ENCODE data around the gene P2RX3. TPM values are rescaled to one million over a fixed set of nuclear protein-coding genes. Genes with fewer than 3 reads are reported as not detected.

Gene P2RX3
- total and polyA plus RNA-seq, 2 experiments from 2014 or later, result 0.15 to 0.35 TPM

DNA sequence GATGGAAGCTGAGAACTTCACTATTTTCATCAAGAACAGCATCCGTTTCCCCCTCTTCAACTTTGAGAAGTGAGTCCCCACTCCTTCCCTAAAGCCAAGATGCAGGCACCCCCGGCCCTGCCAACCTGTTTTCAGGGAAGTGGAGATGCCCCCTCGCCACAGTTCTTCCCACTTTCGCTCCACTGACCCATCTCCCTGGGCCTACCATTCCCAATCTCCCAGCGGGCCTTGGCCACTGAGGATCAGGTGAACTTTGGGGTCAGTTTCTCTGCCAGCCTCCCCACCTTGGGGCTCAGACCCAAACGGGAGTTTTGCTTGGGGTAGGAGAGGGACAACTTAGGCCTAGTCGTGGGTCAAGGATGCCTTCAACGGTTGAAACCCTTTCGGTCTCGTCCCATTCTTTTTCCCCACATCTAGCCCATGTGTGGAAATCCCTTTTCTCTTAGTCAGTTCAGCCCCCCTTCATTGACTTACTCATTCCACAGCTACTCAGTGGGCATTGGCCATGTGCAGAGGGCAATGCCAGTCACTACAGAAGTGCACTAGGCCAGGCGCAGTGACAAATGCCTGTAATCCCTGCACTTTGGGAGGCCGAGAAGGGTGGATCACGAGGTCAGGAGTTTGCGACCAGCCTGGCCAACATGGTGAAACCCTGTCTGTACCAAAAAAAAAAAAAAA, 10.6 kb downstream of the P2RX3 start:
- H3K36me3 Mint-ChIP-seq (ENCODE audit: low read depth), result no peaks in the 10 kb centered on the region; the same call in 2 of the 3 replicates
- Histone ChIP-seq H3K4me2 (no peak overlapping the region), H3K9me2 (ENCODE audit: insufficient read depth) (no peaks in the 10 kb centered on the region), H3F3A (replicated peaks; ENCODE audit: low read depth) (0 out of 2 replicates have a peak, but pooled peaks cover 6% of the 10 kb centered on the region), H3K27ac (ENCODE audit: low read depth) (no peak overlapping the region), H3K36me3 (ENCODE audit: insufficient read depth) (no peaks in the 10 kb centered on the region), H2AFZ (no peak overlapping the region; the same call in 1 of the 2 replicates), H3K27me3 (ENCODE audit: insufficient read depth) (peaks cover 4% of the 10 kb centered on the region; the same call in 1 of the 2 replicates), H3K79me2 (replicated peaks; ENCODE audit: insufficient read depth) (no peaks in the 10 kb centered on the region), H3K4me3 (no peak overlapping the region), H3K4me1 (ENCODE audit: insufficient read depth) (peaks cover 22% of the 10 kb centered on the region), H4K20me1 (replicated peaks; ENCODE audit: insufficient read depth) (no peaks in the 10 kb centered on the region)
- H3K4me3 Mint-ChIP-seq, result no peak overlapping the region
- peaks cover 30% of the 10 kb centered on the region for H3K4me1 Mint-ChIP-seq
- H3K27ac Mint-ChIP-seq, result no peak overlapping the region
- DNase-seq (ENCODE audit: low spot score), result no peak
- TF ChIP-seq, protein P1, sequence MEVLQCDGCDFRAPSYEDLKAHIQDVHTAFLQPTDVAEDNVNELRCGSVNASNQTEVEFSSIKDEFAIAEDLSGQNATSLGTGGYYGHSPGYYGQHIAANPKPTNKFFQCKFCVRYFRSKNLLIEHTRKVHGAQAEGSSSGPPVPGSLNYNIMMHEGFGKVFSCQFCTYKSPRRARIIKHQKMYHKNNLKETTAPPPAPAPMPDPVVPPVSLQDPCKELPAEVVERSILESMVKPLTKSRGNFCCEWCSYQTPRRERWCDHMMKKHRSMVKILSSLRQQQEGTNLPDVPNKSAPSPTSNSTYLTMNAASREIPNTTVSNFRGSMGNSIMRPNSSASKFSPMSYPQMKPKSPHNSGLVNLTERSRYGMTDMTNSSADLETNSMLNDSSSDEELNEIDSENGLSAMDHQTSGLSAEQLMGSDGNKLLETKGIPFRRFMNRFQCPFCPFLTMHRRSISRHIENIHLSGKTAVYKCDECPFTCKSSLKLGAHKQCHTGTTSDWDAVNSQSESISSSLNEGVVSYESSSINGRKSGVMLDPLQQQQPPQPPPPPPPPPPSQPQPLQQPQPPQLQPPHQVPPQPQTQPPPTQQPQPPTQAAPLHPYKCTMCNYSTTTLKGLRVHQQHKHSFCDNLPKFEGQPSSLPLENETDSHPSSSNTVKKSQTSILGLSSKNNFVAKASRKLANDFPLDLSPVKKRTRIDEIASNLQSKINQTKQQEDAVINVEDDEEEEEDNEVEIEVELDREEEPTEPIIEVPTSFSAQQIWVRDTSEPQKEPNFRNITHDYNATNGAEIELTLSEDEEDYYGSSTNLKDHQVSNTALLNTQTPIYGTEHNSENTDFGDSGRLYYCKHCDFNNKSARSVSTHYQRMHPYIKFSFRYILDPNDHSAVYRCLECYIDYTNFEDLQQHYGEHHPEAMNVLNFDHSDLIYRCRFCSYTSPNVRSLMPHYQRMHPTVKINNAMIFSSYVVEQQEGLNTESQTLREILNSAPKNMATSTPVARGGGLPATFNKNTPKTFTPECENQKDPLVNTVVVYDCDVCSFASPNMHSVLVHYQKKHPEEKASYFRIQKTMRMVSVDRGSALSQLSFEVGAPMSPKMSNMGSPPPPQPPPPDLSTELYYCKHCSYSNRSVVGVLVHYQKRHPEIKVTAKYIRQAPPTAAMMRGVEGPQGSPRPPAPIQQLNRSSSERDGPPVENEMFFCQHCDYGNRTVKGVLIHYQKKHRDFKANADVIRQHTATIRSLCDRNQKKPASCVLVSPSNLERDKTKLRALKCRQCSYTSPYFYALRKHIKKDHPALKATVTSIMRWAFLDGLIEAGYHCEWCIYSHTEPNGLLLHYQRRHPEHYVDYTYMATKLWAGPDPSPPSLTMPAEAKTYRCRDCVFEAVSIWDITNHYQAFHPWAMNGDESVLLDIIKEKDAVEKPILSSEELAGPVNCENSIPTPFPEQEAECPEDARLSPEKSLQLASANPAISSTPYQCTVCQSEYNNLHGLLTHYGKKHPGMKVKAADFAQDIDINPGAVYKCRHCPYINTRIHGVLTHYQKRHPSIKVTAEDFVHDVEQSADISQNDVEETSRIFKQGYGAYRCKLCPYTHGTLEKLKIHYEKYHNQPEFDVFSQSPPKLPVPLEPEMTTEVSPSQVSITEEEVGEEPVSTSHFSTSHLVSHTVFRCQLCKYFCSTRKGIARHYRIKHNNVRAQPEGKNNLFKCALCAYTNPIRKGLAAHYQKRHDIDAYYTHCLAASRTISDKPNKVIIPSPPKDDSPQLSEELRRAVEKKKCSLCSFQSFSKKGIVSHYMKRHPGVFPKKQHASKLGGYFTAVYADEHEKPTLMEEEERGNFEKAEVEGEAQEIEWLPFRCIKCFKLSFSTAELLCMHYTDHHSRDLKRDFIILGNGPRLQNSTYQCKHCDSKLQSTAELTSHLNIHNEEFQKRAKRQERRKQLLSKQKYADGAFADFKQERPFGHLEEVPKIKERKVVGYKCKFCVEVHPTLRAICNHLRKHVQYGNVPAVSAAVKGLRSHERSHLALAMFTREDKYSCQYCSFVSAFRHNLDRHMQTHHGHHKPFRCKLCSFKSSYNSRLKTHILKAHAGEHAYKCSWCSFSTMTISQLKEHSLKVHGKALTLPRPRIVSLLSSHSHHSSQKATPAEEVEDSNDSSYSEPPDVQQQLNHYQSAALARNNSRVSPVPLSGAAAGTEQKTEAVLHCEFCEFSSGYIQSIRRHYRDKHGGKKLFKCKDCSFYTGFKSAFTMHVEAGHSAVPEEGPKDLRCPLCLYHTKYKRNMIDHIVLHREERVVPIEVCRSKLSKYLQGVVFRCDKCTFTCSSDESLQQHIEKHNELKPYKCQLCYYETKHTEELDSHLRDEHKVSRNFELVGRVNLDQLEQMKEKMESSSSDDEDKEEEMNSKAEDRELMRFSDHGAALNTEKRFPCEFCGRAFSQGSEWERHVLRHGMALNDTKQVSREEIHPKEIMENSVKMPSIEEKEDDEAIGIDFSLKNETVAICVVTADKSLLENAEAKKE (CRISPR knock-in tag; IDR thresholded peaks at IDR 0.05), result no peak
- TF ChIP-seq JUNB (IDR thresholded peaks at IDR 0.05; ENCODE audit: unreplicated experiment) (no peak), EZH2 (IDR thresholded peaks at IDR 0.05; ENCODE audit: low read depth, unreplicated experiment) (no peak), EZH2phosphoT487 (IDR thresholded peaks at IDR 0.05; ENCODE audit: unreplicated experiment) (no peak)
- TF ChIP-seq, protein P2, sequence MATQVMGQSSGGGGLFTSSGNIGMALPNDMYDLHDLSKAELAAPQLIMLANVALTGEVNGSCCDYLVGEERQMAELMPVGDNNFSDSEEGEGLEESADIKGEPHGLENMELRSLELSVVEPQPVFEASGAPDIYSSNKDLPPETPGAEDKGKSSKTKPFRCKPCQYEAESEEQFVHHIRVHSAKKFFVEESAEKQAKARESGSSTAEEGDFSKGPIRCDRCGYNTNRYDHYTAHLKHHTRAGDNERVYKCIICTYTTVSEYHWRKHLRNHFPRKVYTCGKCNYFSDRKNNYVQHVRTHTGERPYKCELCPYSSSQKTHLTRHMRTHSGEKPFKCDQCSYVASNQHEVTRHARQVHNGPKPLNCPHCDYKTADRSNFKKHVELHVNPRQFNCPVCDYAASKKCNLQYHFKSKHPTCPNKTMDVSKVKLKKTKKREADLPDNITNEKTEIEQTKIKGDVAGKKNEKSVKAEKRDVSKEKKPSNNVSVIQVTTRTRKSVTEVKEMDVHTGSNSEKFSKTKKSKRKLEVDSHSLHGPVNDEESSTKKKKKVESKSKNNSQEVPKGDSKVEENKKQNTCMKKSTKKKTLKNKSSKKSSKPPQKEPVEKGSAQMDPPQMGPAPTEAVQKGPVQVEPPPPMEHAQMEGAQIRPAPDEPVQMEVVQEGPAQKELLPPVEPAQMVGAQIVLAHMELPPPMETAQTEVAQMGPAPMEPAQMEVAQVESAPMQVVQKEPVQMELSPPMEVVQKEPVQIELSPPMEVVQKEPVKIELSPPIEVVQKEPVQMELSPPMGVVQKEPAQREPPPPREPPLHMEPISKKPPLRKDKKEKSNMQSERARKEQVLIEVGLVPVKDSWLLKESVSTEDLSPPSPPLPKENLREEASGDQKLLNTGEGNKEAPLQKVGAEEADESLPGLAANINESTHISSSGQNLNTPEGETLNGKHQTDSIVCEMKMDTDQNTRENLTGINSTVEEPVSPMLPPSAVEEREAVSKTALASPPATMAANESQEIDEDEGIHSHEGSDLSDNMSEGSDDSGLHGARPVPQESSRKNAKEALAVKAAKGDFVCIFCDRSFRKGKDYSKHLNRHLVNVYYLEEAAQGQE (IDR thresholded peaks at IDR 0.05; ENCODE audit: unreplicated experiment), result no peak
- H3K27me3 Mint-ChIP-seq (ENCODE audit: insufficient read depth, low read depth, poor library complexity), result peaks cover 26% of the 10 kb centered on the region
- ATAC-seq, result no peak
- H3K9me3 Mint-ChIP-seq, result peaks cover 6% of the 10 kb centered on the region
